OCI-LY1 (cell line): ENCODE results near the gene ADIG.

Source experiments
- H2AFZ ChIP-seq: fragments of 200-600 bp; sonication (generic), shearing (Covaris generic); 2 replicates; pipeline ENCODE4 v1.6.0; 2014; ENCODE audit warnings: antibody characterized with exemption, mild to moderate bottlenecking, low read length
- H3F3A ChIP-seq: fragments of 200-600 bp; sonication (generic), shearing (Covaris generic); 2 replicates; pipeline ENCODE4 v1.6.0; 2014; ENCODE audit warnings: mild to moderate bottlenecking, antibody characterized with exemption, low read length, moderate library complexity; ENCODE audit not compliant: insufficient read depth
- H3K27ac ChIP-seq: fragments of 200-600 bp; sonication (generic); 2 replicates; pipeline ENCODE4 v1.5.1; 2014; ENCODE audit warnings: low read length, mixed run types, mild to moderate bottlenecking, low read depth; ENCODE audit not compliant: poor library complexity, severe bottlenecking
- H3K27me3 ChIP-seq: fragments of 200-600 bp; sonication (generic); 2 replicates; pipeline ENCODE4 v1.6.0; 2014; ENCODE audit warnings: antibody characterized with exemption, mild to moderate bottlenecking, low read length, moderate library complexity; ENCODE audit not compliant: insufficient read depth
- H3K36me3 ChIP-seq: fragments of 200-600 bp; sonication (generic); 2 replicates; pipeline ENCODE4 v1.6.1; 2014; ENCODE audit warnings: mild to moderate bottlenecking, antibody characterized with exemption, low read length, moderate library complexity, mixed read lengths; ENCODE audit not compliant: insufficient read depth
- H3K4me1 ChIP-seq: fragments of 200-600 bp; sonication (generic); 2 replicates; pipeline ENCODE4 v1.5.1; 2014; ENCODE audit warnings: mild to moderate bottlenecking, low read length, moderate library complexity; ENCODE audit not compliant: insufficient read depth, severe bottlenecking
- H3K4me2 ChIP-seq: fragments of 200-600 bp; sonication (generic), shearing (Covaris generic); 2 replicates; pipeline ENCODE4 v1.6.1; 2014; ENCODE audit warnings: low read length
- H3K4me3 ChIP-seq: fragments of 200-600 bp; sonication (generic); 2 replicates; pipeline ENCODE4 v1.5.1; 2014; ENCODE audit warnings: low read length, low read depth, mild to moderate bottlenecking, mixed read lengths; ENCODE audit not compliant: poor library complexity, severe bottlenecking
- H3K79me2 ChIP-seq: fragments of 200-600 bp; shearing (Covaris generic); 2 replicates; pipeline ENCODE4 v1.6.1; 2016; ENCODE audit warnings: mixed run types, low read length, mixed read lengths; ENCODE audit not compliant: insufficient read depth
- H3K9ac ChIP-seq: fragments of 200-600 bp; sonication (generic), shearing (Covaris generic); 2 replicates; pipeline ENCODE4 v1.6.1; 2014; ENCODE audit warnings: mild to moderate bottlenecking, low read length, mixed read lengths
- H3K9me2 ChIP-seq: fragments of 200-600 bp; sonication (generic), shearing (Covaris generic); 2 replicates; pipeline ENCODE4 v1.6.1; 2014; ENCODE audit warnings: low read depth, mild to moderate bottlenecking, low read length, mixed read lengths
- H3K9me3 ChIP-seq: fragments of 200-600 bp; shearing (Covaris generic); 2 replicates; pipeline ENCODE4 v1.6.1; 2014; ENCODE audit warnings: low read length, mixed read lengths
- H4K20me1 ChIP-seq: fragments of 200-600 bp; sonication (generic), shearing (Covaris generic); 2 replicates; pipeline ENCODE4 v1.6.0; 2016; ENCODE audit warnings: mild to moderate bottlenecking, low read length; ENCODE audit not compliant: insufficient read depth
- CTCF ChIP-seq: fragments of 200-600 bp; sonication (generic), shearing (Covaris generic); IDR thresholded peaks from 2 replicates; pipeline ENCODE4 v1.5.1; 2017; ENCODE audit warnings: mild to moderate bottlenecking, antibody characterized with exemption, low read length, moderate library complexity, mixed read lengths
- EZH2 ChIP-seq: fragments of 200-600 bp; sonication (generic), shearing (Covaris generic); IDR thresholded peaks from 2 replicates; pipeline ENCODE4 v1.8.0; 2017; ENCODE audit warnings: borderline replicate concordance, mixed run types, mild to moderate bottlenecking, antibody characterized with exemption, low read length, moderate library complexity, mixed read lengths

Gene ADIG

GRCh38 chr20:38579921-38580320 is 1.1 kb upstream of the ADIG start:
- Histone ChIP-seq H3K79me2 (no peaks in the 10 kb centered on the region), H3K4me2 (no peak overlapping the region), H2AFZ (no peak overlapping the region), H3K9ac (no peak overlapping the region), H3K27me3 (peaks cover 14% of the 10 kb centered on the region; the same call in 1 of the 2 replicates), H3F3A (no peaks in the 10 kb centered on the region), H3K9me2 (no peaks in the 10 kb centered on the region), H4K20me1 (no peaks in the 10 kb centered on the region), H3K4me3 (no peak overlapping the region), H3K9me3 (no peaks in the 10 kb centered on the region), H3K27ac (no peak overlapping the region), H3K36me3 (peaks cover 20% of the 10 kb centered on the region; the same call in 1 of the 2 replicates), H3K4me1 (no peaks in the 10 kb centered on the region)
- no peak for TF ChIP-seq EZH2
- TF ChIP-seq CTCF, result no peak

- peaks cover 21% of the 10 kb centered on the region; the same call in 1 of the 2 replicates for H3K27me3 ChIP-seq
- H3F3A ChIP-seq, result no peaks in the 10 kb centered on the region
- no peaks in the 10 kb centered on the region for H4K20me1 ChIP-seq
- no peak overlapping the region for H3K4me2 ChIP-seq
- H2AFZ ChIP-seq, result no peak overlapping the region
- H3K9me2 ChIP-seq, result no peaks in the 10 kb centered on the region
- no peaks in the 10 kb centered on the region for H3K4me1 ChIP-seq
- no peak overlapping the region for H3K4me3 ChIP-seq
- no peaks in the 10 kb centered on the region for H3K9me3 ChIP-seq
- peaks cover 2% of the 10 kb centered on the region; the same call in 1 of the 2 replicates for H3K36me3 ChIP-seq
- TF ChIP-seq EZH2, result no peak
- TF ChIP-seq CTCF, result no peak
- H3K27ac ChIP-seq, result no peak overlapping the region
- no peaks in the 10 kb centered on the region for H3K79me2 ChIP-seq
- no peak overlapping the region for H3K9ac ChIP-seq
Measured at GRCh38 chr20:38581830-38582358, 897 bp downstream of the ADIG start.

- H3K36me3 ChIP-seq, result no peaks in the 10 kb centered on the region
- H3K4me2 ChIP-seq, result no peak overlapping the region
- H4K20me1 ChIP-seq, result no peaks in the 10 kb centered on the region
- no peaks in the 10 kb centered on the region for H3K4me1 ChIP-seq
- H3K9me2 ChIP-seq, result no peaks in the 10 kb centered on the region
- no peak overlapping the region for H3K27ac ChIP-seq
- H3K9ac ChIP-seq, result no peak overlapping the region
- H3K4me3 ChIP-seq, result no peak overlapping the region
- no peaks in the 10 kb centered on the region for H3K9me3 ChIP-seq
- no peak overlapping the region for H2AFZ ChIP-seq
- TF ChIP-seq CTCF, result no peak
- no peak for TF ChIP-seq EZH2
- no peaks in the 10 kb centered on the region for H3F3A ChIP-seq
- H3K79me2 ChIP-seq, result no peaks in the 10 kb centered on the region
- peaks cover 21% of the 10 kb centered on the region; the same call in 1 of the 2 replicates for H3K27me3 ChIP-seq
Measured at GRCh38 chr20:38583306-38583705, 2.3 kb downstream of the ADIG start.
